Prostate gland (tissue), 2 donors: ENCODE measurements around the gene CDK11B. TPM values are rescaled to one million over a fixed set of nuclear protein-coding genes. Genes with fewer than 3 reads are reported as not detected.

Experiments used
- DNase-seq: peaks from one replicate; pipeline ENCODE4 v3.0.0-alpha.2; 2019; ENCODE audit warnings: low spot score
- H3K27ac ChIP-seq, 2 donors: fragments of 200-600 bp; sonication (generic); 2 replicates each; pipeline ENCODE4 v1.5.1; 2017 to 2019
- H3K27me3 ChIP-seq: fragments of 200-600 bp; sonication (generic); replicated peaks from 2 replicates; pipeline ENCODE4 v1.5.1; 2019; ENCODE audit not compliant: insufficient read depth
- H3K36me3 ChIP-seq, 2 donors: fragments of 200-600 bp; sonication (generic); 1 replicate in 1 of 2; 2 replicates in 1 of 2; pipeline versions ENCODE4 v1.5.1 to v1.8.1; 2017 to 2019
- H3K4me1 ChIP-seq: fragments of 200-600 bp; sonication (generic); replicated peaks from 2 replicates; pipeline ENCODE4 v1.5.1; 2019
- H3K4me3 ChIP-seq, 2 donors: fragments of 200-600 bp; sonication (generic); 2 replicates each; pipeline ENCODE4 v1.5.1; 2017 to 2019
- H3K9me3 ChIP-seq: fragments of 200-600 bp; sonication (generic); 2 replicates; pipeline ENCODE4 v1.5.1; 2017
- POLR2A ChIP-seq: fragments of 450-650 bp; IDR thresholded peaks from one replicate; pipeline ENCODE4 v1.6.1; 2016; ENCODE audit warnings: antibody characterized with exemption, mild to moderate bottlenecking
- POLR2AphosphoS5 ChIP-seq: sonication (generic); formaldehyde crosslinking; IDR thresholded peaks from one replicate; pipeline ENCODE4 v1.6.1; 2017; ENCODE audit warnings: antibody characterized with exemption
- WGBS: methylation state at CpG from one replicate; pipeline ENCODE4 v1.1.5; 2018; 5-methylcytosine and 5-hydroxymethylcytosine counted together
- intact Hi-C: fragments of 100-400 bp; cut with DNase I; formaldehyde crosslinking; loops from one replicate; pipeline ENCODE4 v1.14.2; 2022
- total RNA-seq, 2 donors: library from RNA; depleted of rRNA; stranded (reverse); fragments of >200 nt; gene quantifications; one replicate each; pipeline ENCODE4 v1.1.0, GENCODE V29; 2016
- TF ChIP-seq, protein P1 (sequence below), 4 experiments: fragments of 200-600 bp in 2 of 4; fragments of 450-650 bp in 2 of 4; sonication (generic) in 2 of 4; IDR thresholded peaks; 1 replicate in 3 of 4; 2 replicates in 1 of 4; pipeline ENCODE4 v1.5.1; 2016 to 2019; ENCODE audit warnings: antibody characterized with exemption in 4 of 4, mild to moderate bottlenecking in 2 of 4, moderate library complexity in 2 of 4

CDK11B gene
- total RNA-seq, 2 donors from 2014 or later = 15.0 to 31.2 TPM

DNA sequence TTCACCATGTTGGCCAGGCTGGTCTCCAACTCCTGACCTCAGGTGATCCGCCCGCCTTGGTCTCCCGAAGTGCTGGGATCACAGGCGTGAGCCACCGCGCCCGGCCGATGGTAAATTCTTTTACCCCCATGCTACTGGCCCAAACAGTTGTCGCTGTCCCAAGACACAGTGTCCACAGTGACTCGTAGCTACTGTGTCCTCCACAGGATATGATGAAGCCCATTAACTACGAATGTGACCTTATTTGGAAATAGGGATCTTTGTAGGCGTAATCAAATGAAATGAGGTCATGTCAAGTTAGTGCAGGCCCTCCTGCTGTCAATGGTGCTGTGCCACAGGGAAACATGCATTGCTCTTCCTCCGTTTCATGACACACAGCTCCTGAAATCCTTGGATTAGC is 67.4 kb downstream of the CDK11B start:
- Histone ChIP-seq H3K4me1 (no peaks in the 10 kb centered on the region), H3K27me3 (no peaks in the 10 kb centered on the region), H3K9me3 (no peaks in the 10 kb centered on the region), H3K4me3 (no peak overlapping the region), H3K36me3 (no peaks in the 10 kb centered on the region), H3K27ac (no peak overlapping the region)
- TF ChIP-seq POLR2AphosphoS5 (no peak), POLR2A (no peak)
- TF ChIP-seq, protein P1, sequence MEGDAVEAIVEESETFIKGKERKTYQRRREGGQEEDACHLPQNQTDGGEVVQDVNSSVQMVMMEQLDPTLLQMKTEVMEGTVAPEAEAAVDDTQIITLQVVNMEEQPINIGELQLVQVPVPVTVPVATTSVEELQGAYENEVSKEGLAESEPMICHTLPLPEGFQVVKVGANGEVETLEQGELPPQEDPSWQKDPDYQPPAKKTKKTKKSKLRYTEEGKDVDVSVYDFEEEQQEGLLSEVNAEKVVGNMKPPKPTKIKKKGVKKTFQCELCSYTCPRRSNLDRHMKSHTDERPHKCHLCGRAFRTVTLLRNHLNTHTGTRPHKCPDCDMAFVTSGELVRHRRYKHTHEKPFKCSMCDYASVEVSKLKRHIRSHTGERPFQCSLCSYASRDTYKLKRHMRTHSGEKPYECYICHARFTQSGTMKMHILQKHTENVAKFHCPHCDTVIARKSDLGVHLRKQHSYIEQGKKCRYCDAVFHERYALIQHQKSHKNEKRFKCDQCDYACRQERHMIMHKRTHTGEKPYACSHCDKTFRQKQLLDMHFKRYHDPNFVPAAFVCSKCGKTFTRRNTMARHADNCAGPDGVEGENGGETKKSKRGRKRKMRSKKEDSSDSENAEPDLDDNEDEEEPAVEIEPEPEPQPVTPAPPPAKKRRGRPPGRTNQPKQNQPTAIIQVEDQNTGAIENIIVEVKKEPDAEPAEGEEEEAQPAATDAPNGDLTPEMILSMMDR (IDR thresholded peaks at IDR 0.05) = no peak
- intact Hi-C loops = no loop called here
- no peak for DNase-seq
- WGBS = 86% methylated on average over 13 of the region's 13 CpGs

Other genes with a start within 250 kb of the CDK11B start
- gene ANKRD65, start 237.7 kb downstream of the CDK11B start, total RNA-seq = 10 to 100 TPM; 33.7 to 34.9 TPM
- 100 to 1,000 TPM; 191 to 227 TPM for gene VWA1, start 223.3 kb downstream of the CDK11B start, total RNA-seq
- gene ATAD3C, start 209.3 kb downstream of the CDK11B start, total RNA-seq = 1 to 10 TPM; 7.3 to 9.9 TPM
- 10 to 100 TPM; 16.8 to 26.9 TPM for gene ATAD3B, start 187.2 kb downstream of the CDK11B start, total RNA-seq
- 10 to 100 TPM; 30.0 to 32.8 TPM for gene ATAD3A, start 146.8 kb downstream of the CDK11B start, total RNA-seq
- gene TMEM240, start 118.4 kb downstream of the CDK11B start, total RNA-seq = 1 to 10 TPM; 4.5 to 6.8 TPM
- 100 to 1,000 TPM; 173 to 203 TPM for gene SSU72, start 84.1 kb downstream of the CDK11B start, total RNA-seq
- 10 to 100 TPM in 1 of 2 donors, 1 to 10 TPM in 1; 3.5 to 33.3 TPM for gene FNDC10, start 58.9 kb downstream of the CDK11B start, total RNA-seq
- gene MIB2, start 43.5 kb downstream of the CDK11B start, total RNA-seq = 100 to 1,000 TPM in 1 of 2 donors, 10 to 100 TPM in 1; 60.6 to 152 TPM
- gene MMP23B, start 26.8 kb downstream of the CDK11B start, total RNA-seq = 10 to 100 TPM in 1 of 2 donors, 1 to 10 TPM in 1; 4.4 to 55.4 TPM
- 10 to 100 TPM; 40.3 to 67.1 TPM for gene SLC35E2B, start 33.8 kb upstream of the CDK11B start, total RNA-seq
- gene CDK11A, start 65.4 kb upstream of the CDK11B start, total RNA-seq = 10 to 100 TPM; 31.1 to 47.4 TPM
- gene NADK, start 119.5 kb upstream of the CDK11B start, total RNA-seq = 10 to 100 TPM; 64.5 to 91.1 TPM
- gene GNB1, start 232.1 kb upstream of the CDK11B start, total RNA-seq = 100 to 1,000 TPM; 163 to 233 TPM